ENCODE data around the gene CACNA2D4.
A peak's percentile ranks its signal among the peaks of the same experiment; 100 is the strongest.

The CACNA2D4 gene

GRCh38 chr12:1933342-1934051 lies 15.0 kb upstream of the CACNA2D4 start:
- H3K4me3 ChIP-seq (ENCODE audit: low read depth, low read length) = no peak overlapping the region
- peak; percentile 52 for DNase-seq (ENCODE audit: low read depth, low spot score)
- in situ Hi-C loops (cut with HindIII; ENCODE audit: low sequenced_read_pairs) = no loop called here
- TF ChIP-seq CTCF (IDR thresholded peaks at IDR 0.05; ENCODE audit: low read depth, low read length) = no peak

GRCh38 chr12:1932264-1932777 lies 13.9 kb upstream of the CACNA2D4 start:
- no peak for TF ChIP-seq CTCF (IDR thresholded peaks at IDR 0.05; ENCODE audit: low read depth, low read length)
- no peak overlapping the region for H3K4me3 ChIP-seq (ENCODE audit: low read depth, low read length)
- DNase-seq (ENCODE audit: low read depth, low spot score) = peak; percentile 37
- in situ Hi-C loops (cut with HindIII; ENCODE audit: low sequenced_read_pairs) = no loop called here

GRCh38 chr12:1931642-1932041 lies 13.2 kb upstream of the CACNA2D4 start:
- no peak for TF ChIP-seq CTCF (IDR thresholded peaks at IDR 0.05; ENCODE audit: low read depth, low read length)
- H3K4me3 ChIP-seq (ENCODE audit: low read depth, low read length) = no peak overlapping the region
- DNase-seq (ENCODE audit: low read depth, low spot score) = no peak
- in situ Hi-C loops (cut with HindIII; ENCODE audit: low sequenced_read_pairs) = no loop called here

GRCh38 chr12:1930803-1931597 lies 12.5 kb upstream of the CACNA2D4 start:
- in situ Hi-C loops (cut with HindIII; ENCODE audit: low sequenced_read_pairs) = no loop called here
- TF ChIP-seq CTCF (IDR thresholded peaks at IDR 0.05; ENCODE audit: low read depth, low read length) = no peak
- H3K4me3 ChIP-seq (ENCODE audit: low read depth, low read length) = no peak overlapping the region
- DNase-seq (ENCODE audit: low read depth, low spot score) = no peak

- no peak for TF ChIP-seq CTCF (IDR thresholded peaks at IDR 0.05; ENCODE audit: low read depth, low read length)
- no peak overlapping the region for H3K4me3 ChIP-seq (ENCODE audit: low read depth, low read length)
- DNase-seq (ENCODE audit: low read depth, low spot score) = no peak
- in situ Hi-C loops (cut with HindIII; ENCODE audit: low sequenced_read_pairs) = no loop called here
These were observed 11.7 kb upstream of the CACNA2D4 start for GRCh38 chr12:1929985-1930802.

Measured in astrocyte of the spinal cord (primary cell).